IPS-NIHi11 (cell line): ENCODE results near the gene DENND6A.
"Not testable (repeated sequence)": the region's sequence is repeated elsewhere in the genome, so short reads cannot be mapped to it uniquely, and the experiment has no call there.

Experiments used
- DNase-seq: peaks from one replicate; pipeline ENCODE4 v3.0.0; 2012; ENCODE audit warnings: mixed read lengths, low spot score

Gene DENND6A

GRCh38 chr3:57692133-57692395 is 813 bp downstream of the DENND6A start:
- DNase-seq, result not testable (repeated sequence)

DNA sequence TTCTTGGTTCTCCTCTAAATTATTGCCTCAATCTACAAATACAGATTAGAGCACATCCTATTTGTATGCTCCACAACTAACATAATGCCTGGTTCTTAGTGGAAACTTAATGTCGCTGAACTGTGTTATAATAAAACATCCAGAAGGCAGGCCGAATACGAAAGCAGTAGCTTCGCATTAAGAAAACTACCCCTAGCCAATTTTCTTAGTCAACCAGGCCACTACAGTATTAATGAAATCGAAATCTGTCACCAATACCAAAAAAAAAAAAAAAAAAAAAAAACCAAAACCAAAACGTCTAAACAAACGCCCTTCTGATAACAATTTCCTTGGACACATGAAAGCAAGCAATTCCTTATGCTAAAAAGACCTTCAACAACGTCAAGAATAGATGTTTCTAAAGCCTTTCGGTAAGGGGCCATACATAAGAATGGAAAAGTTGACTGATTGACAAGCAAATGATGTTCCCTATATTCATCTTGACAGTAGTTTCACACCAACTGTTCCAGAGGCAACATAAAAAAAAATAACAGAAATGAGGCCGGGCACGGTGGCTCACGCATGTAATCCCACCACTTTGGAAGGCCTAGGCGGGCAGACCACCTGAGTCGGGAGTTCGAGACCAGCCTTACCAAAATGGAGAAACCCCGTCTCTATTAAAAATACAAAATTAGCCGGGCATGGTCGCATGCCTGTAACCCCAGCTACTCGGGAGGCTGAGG is 1.3 kb downstream of the DENND6A start:
- no peak for DNase-seq

GRCh38 chr3:57689367-57690053 is 3.4 kb downstream of the DENND6A start:
- peak; percentile 28 for DNase-seq

DNA sequence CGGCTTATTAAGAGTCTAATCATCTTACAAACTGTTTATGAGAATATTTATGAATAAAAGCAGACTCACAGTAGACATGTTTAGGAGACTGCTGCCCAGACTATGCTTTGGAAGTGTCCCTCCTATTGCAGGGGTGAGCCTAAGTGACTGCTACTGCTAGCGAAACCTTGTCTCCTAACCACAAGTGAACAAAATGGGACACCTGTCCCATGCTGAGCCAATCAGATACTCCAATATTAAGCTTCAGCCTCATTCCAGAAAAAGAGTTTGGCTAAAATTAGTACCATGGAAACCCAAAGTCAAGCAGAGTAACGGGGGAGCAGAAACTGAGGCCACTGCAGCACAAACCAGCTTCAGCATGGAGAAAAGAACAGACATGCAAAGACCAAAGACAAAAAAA is 4.6 kb downstream of the DENND6A start:
- DNase-seq, result no peak

- no peak for DNase-seq
These were observed 9.6 kb downstream of the DENND6A start for GRCh38 chr3:57683286-57683685.

GRCh38 chr3:57682284-57682683 is 10.6 kb downstream of the DENND6A start:
- DNase-seq, result no peak

- DNase-seq, result no peak
These were observed 11.2 kb downstream of the DENND6A start for GRCh38 chr3:57681691-57682090.

DNA sequence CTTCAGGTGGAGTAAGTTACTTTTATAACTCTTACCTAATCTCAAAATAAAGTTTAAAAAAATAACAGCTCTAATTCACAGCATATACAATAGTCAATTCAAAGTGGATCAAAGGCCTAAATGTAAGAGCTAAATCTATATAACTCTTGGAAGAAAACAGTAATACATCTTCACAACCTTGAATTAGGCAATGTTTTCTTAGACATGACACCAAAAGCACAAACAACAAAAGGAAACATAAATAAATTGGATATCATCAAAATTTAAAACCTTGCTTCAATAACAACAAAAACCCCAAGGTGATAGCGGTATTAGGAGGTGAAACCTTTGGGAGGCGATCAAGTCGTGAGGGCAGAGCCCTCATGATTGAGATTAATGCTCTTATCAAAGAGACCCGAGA is 12.8 kb downstream of the DENND6A start:
- DNase-seq, result no peak

- DNase-seq, result no peak
These were observed 17.3 kb downstream of the DENND6A start for GRCh38 chr3:57675530-57675929.

- no peak for DNase-seq
These were observed 19.7 kb downstream of the DENND6A start for GRCh38 chr3:57673156-57673555.

GRCh38 chr3:57670543-57670942 is 22.3 kb downstream of the DENND6A start:
- DNase-seq, result no peak

DNA sequence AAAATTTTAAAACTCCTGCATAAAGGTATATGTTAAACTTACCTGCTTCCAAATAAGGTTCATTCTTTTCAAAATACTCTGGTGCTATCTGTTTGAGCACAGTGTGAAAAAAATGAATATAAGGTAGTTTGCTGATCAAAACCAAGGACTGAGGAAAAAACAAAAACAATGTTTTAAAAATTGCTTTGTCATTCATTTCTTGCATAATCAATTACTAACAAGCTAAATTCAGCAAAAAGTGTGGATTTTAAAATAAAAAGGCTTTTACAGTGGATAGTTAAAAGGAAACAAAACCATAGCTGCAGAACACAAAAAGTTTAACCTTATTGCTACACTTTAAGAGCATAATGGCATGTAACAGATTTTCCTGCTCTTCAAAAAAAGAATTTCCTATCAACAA is 31.5 kb downstream of the DENND6A start:
- DNase-seq, result no peak

DNA sequence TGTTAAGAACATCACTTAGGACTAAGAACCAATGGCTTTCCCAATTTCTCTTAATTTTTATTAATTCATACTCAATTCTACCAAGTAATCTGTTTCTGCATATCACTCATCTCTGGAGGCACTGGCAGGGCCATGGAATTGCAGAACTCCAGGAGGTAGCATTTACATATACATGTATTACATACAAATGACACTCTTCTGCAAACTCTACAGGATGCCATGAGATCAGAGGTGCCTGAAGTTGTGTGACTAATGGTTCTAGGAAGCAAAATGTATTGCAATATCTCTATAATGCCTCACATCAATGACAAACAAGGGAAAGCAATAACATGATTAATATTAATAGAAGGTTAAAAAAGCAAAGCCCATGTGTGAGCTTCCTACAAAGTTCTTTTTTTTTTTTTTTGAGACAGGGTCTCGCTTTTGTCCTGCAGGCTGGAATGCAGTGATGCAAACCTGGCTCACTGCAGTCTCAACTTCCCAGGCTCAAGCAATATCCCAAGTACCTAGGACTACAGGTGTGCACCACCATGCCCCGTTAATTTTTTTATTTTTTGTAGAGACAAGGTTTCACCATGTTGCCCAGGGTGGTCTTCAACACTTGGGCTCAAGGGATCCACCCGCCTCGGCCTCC is 33.0 kb downstream of the DENND6A start:
- no peak for DNase-seq

DNA sequence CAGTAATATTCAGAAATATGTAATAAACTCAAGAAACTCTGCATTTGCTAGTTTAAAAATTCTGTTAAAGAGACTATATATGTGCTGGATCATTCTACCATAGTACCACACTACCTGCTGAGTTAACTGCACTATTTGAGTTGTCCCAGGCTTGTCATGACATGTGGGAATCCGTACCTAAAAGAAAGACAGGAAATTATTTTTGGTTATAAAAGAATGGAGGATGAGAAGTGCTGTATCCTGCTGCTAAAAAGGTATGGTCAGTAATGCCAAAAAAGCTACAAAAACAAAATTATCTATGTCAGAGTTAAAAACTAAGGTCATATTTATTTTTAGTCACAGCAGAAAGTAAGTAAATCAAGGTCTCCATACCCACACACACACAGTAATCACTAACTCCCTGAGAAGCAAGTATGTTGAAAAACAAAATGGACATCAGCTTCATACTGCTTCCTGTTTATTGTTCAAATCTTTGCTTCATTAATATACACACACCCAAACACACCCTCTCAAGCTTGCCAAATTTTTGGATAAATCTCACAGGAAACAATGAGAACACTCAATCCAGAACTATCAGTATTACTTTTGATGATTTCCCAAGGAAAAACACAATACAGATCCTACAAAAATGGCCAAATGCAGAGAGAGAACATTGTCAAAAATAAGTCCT is 33.7 kb downstream of the DENND6A start:
- DNase-seq, result no peak

DNA sequence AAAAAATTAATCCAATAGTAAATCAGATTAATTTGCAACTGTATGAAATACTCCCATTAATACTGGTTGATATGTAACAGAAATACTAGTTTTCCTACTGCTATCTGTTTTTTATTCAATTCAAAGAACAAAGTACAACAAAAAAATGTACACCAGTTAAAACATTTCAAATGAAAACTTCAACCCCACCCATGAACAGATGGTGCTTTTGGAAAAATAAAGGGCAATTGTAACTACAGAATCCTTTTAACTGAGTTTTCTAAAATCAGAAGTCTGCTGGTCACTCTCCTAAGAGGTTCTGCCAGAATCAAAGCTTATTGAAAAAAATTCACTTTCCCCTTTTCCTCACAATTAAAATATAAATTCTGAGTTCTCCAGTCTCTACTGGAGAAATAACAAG is 34.3 kb downstream of the DENND6A start:
- DNase-seq, result no peak

- DNase-seq, result no peak
These were observed 37.1 kb downstream of the DENND6A start for GRCh38 chr3:57655727-57656126.

GRCh38 chr3:57654267-57654666 is 38.6 kb downstream of the DENND6A start:
- DNase-seq, result no peak

DNA sequence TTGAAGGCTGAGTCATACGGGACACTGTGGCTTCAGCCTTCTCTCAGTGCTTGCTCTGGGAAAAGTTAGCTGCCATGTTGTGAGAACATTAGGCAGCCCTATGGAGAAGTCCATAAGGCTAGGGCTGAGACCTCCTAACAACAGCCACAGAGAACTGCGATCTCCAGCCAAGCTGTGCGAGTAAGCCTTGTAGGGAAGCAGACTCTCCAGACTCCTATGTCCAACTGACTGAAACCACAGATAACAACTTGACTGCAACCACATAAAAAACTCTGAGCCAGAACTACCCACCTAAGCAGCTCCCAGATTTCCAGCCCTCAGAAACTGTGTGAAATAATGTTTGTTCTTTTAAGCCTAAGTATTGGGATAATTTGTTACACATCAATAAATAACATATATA is 40.7 kb downstream of the DENND6A start:
- no peak for DNase-seq

DNA sequence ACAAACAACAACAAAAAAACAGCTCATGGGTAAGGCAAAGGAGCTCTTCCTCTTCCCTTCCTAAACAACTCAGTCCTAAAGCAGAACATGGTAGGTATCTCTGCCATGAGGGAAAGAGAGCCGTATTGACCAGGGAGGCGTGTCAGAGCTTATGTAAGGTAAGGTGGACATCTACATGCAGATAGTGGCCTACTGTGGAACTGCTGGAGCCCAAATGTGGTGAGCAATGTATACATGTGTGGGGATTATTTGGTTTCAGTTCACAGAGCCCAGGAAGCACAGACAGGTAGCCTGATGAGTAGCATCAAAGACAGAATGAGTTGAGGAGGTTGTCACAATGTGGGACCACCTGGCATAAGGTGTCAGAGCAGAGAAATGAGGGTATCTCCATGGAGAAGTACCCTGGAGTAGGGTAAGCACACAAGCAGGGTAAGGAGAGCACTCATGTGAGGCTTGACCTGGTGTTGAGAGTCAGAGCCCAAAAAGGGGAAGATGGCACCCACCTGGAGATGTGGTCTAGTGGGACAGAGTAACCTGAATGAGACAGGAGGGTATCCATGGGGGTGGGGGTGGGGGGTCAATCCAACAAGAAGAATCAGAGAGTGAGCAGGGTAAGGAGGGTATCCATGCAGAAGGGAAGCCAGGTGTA is 45.5 kb downstream of the DENND6A start:
- DNase-seq, result no peak

- no peak for DNase-seq
These were observed 46.2 kb downstream of the DENND6A start for GRCh38 chr3:57646723-57647122.

GRCh38 chr3:57644740-57645139 is 48.1 kb downstream of the DENND6A start:
- DNase-seq, result no peak

DNA sequence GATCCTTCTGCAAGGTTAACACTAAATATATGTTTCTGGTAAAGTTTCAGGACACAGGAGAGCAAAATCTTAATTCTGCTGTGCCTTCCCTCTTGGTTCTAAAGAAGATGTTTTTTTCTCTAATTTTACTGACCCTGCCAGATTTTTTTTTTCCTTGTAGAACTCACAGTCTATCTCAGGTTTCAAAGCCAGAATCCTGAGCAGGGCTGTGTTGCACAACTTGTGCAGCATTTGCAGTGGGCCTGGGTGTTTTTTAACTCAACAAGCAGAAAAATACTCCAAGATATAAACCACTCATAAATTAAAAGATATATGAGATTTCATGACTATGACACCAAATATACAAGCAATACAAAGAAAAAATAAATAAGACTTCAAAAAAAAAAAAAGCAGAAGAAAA is 55.5 kb downstream of the DENND6A start:
- no peak for DNase-seq

- DNase-seq, result not testable (repeated sequence)
These were observed 58.6 kb downstream of the DENND6A start for GRCh38 chr3:57634259-57634658.
